Astrocyte of the cerebellum (primary cell): ENCODE results near the gene GPC2.
"Not testable (repeated sequence)": the region's sequence is repeated elsewhere in the genome, so short reads cannot be mapped to it uniquely, and the experiment has no call there.

ENCODE experiments used
- DNase-seq: peaks from one replicate; pipeline ENCODE4 v3.0.0-alpha.2; 2011; ENCODE audit warnings: low read depth
- H3K4me3 ChIP-seq: 2 replicates; pipeline ENCODE4 v1.5.1; 2011; ENCODE audit warnings: mild to moderate bottlenecking, low read depth, low read length, moderate library complexity
- CTCF ChIP-seq: IDR thresholded peaks from 2 replicates; pipeline ENCODE4 v1.5.1; 2012; ENCODE audit warnings: low read length, low read depth, moderate library complexity, mild to moderate bottlenecking; ENCODE audit errors: missing control alignments
- in situ Hi-C: cut with HindIII; loops from 2 replicates; pipeline ENCODE4 v1.10.0; 2017; ENCODE audit warnings: low sequenced_read_pairs

GPC2 gene

GRCh38 chr7:100195222-100195621 is 18.0 kb upstream of the GPC2 start:
- H3K4me3 ChIP-seq: no peak overlapping the region
- no peak for DNase-seq
- in situ Hi-C loops: no loop called here
- no peak for TF ChIP-seq CTCF

GRCh38 chr7:100192969-100193368 is 15.8 kb upstream of the GPC2 start:
- no peak for DNase-seq
- H3K4me3 ChIP-seq: no peak overlapping the region
- in situ Hi-C loops: no loop called here
- TF ChIP-seq CTCF: no peak

- H3K4me3 ChIP-seq, in situ Hi-C loops, DNase-seq: not testable (repeated sequence)
These were observed 15.2 kb upstream of the GPC2 start for GRCh38 chr7:100192281-100192862.

GRCh38 chr7:100191775-100192174 is 14.6 kb upstream of the GPC2 start:
- TF ChIP-seq CTCF: no peak
- DNase-seq: no peak
- in situ Hi-C loops: no loop called here
- H3K4me3 ChIP-seq: no peak overlapping the region

GRCh38 chr7:100190048-100190711 is 13.0 kb upstream of the GPC2 start:
- H3K4me3 ChIP-seq: no peak overlapping the region
- DNase-seq: peak; percentile 15
- TF ChIP-seq CTCF: peak; percentile 34
- in situ Hi-C loops: no loop called here

- in situ Hi-C loops: no loop called here
- DNase-seq: no peak
- no peak overlapping the region for H3K4me3 ChIP-seq
- TF ChIP-seq CTCF: peak; percentile 15
These were observed 11.9 kb upstream of the GPC2 start for GRCh38 chr7:100189061-100189460.

- H3K4me3 ChIP-seq: no peak overlapping the region
- in situ Hi-C loops: no loop called here
- TF ChIP-seq CTCF: no peak
- no peak for DNase-seq
These were observed 8.5 kb upstream of the GPC2 start for GRCh38 chr7:100185726-100186125.

GRCh38 chr7:100183090-100183489 is 5.9 kb upstream of the GPC2 start:
- in situ Hi-C loops, H3K4me3 ChIP-seq, DNase-seq: not testable (repeated sequence)

GRCh38 chr7:100182616-100183015 is 5.4 kb upstream of the GPC2 start:
- in situ Hi-C loops, H3K4me3 ChIP-seq, DNase-seq: not testable (repeated sequence)

- in situ Hi-C loops, H3K4me3 ChIP-seq, DNase-seq: not testable (repeated sequence)
These were observed 2.9 kb upstream of the GPC2 start for GRCh38 chr7:100180084-100180483.
